Stimulated activated naive CD4-positive, alpha-beta T cell (primary cell): ENCODE measurements around the gene SLC12A8.

ENCODE experiments used
- DNase-seq, 6 experiments: peaks; one replicate each; lab custom pipeline; 2025; lab: John Stamatoyannopoulos, UW

SLC12A8 gene, protein sequence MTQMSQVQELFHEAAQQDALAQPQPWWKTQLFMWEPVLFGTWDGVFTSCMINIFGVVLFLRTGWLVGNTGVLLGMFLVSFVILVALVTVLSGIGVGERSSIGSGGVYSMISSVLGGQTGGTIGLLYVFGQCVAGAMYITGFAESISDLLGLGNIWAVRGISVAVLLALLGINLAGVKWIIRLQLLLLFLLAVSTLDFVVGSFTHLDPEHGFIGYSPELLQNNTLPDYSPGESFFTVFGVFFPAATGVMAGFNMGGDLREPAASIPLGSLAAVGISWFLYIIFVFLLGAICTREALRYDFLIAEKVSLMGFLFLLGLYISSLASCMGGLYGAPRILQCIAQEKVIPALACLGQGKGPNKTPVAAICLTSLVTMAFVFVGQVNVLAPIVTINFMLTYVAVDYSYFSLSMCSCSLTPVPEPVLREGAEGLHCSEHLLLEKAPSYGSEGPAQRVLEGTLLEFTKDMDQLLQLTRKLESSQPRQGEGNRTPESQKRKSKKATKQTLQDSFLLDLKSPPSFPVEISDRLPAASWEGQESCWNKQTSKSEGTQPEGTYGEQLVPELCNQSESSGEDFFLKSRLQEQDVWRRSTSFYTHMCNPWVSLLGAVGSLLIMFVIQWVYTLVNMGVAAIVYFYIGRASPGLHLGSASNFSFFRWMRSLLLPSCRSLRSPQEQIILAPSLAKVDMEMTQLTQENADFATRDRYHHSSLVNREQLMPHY

DNA sequence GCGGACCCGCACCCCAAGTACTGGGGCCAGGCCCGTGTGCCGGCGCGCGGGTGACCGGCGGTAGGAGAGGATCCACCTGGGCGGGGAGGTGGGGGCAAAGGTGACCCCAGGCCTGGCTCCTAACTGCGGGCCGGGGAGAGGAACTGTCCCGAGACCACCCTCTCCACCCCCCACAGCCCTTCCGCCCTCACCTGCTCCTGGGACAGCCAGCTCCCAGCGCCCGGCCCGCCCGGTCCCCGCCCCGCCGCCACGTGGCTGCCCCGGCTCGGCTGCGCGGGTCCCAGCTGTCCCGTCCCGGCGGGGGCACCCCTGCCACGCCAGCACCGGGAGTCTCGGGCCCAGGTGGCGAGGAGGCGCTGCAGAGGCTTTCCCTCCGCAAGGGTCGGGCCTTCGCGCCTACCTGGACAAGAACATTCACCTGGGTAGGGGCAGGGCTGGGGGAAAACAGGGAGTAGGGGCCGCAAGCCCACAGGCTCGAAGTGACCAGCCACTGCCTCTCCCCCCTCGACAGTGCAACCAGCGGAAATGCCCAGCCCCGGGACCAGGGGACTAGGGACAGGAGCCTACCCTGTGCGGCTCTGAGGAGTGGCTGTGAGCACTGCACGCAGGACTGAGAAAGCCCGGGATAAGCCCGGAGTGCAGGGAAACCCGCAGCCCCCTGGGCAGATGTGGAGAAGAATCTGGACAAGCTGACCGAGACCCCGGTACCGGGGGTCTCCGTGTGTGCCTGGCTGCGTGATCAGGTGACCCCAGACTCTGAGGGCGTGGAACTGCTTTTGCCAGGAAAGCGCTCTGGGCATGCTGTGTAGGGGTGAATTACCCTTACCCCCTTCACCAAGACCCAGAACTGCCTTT lies at the start of gene SLC12A8:
Gene SLC12A8, minus strand, starts transcription at position 240 of the 855 bp plus-strand sequence. CDS start 1,399 bp downstream, outside the sequence.
- DNase-seq = peak in 1 of 6 experiments; percentile 21

DNA sequence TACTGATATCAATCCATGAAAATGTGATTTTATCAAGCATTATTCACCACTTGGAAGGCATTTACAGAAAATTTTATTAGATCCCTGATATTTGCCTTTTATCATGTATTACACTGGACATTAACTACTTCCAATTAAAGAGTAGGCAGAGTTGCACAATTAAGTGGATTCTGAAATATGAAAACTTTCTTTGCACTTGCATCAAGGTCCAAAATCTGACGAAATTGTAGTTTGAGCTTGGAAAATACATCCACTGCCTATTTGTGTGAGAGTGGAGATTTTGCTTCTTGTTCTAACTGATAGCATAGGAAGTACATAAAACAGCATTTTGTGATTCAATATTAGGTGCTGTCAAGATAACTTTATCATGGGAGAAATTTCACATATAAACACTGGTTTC lies 49.6 kb upstream of the SLC12A8 start:
- no peak for DNase-seq

DNA sequence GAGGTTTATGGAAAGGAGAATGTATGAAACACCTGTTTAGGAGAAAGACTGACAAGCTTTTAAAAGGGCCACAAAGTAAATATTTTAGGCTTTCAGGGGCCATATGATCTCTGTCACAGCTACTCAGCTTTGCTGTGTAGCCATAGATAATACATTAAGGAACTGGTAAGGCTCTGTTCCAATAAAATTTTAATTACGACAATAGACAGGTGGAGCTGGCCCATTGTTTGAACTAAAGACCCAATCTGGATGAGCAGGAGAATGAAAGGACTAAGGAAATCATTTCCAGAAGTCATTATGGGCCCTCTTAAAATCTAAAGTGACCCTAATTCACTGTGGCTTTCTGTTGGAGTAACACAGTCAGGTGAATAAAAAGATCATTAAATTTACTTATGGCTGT lies 48.5 kb upstream of the SLC12A8 start:
- DNase-seq = no peak

DNA sequence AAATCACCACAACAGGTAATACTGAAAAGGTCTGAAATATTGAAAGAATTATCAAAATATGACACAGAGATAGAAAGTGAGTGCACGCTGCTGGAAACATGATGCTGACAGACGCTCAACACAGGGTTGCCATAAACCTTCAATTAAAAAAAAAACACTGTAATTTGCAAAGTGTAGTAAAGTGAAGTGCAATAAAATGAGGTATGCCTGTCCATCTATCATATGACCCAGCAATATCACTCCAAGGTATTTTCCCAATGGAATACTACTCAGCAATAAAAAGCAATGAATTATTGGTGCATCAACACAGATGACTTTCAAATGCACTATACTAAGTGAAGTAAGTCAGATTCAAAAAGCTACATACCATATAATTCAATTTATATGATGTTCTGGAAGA lies 47.6 kb upstream of the SLC12A8 start:
- no peak for DNase-seq

DNA sequence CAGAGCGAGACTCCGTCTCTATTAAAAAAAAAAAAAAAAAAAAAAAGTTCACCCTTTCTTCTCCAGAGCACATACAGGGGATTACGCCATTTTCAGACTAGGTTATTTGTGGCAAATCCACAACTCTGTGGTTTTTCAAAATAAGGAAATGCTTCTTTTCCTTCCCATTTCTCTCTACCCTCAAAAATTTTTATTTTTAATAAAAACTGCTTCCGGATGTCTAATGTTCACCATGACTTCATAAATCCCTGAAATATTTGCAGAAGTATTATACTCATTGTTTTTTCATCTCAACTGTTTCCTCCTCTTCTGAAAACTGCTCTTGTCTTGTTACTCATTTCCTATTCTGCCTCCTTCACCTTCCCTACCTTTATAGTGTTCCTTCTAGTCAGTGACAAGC lies 45.0 kb upstream of the SLC12A8 start:
- no peak for DNase-seq

DNA sequence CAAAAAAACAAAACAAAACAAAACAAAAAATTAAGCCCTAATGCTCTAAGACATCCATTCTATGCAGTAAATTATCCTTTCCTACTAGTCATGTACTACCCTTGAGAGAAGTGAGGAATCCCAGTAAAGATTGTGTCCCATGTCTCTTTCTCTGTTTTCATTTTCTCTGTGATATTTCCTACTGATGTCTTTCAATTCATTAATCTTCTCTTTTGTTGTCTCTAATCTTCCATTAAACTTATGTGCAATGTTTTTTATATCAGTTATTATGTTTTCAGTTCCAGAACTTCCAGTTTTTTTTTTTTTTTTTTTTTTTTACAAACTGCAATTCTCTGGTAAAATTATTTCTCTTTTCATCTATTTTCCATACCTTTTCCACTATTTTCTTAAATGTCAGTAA lies 44.1 kb upstream of the SLC12A8 start:
- no peak for DNase-seq

DNA sequence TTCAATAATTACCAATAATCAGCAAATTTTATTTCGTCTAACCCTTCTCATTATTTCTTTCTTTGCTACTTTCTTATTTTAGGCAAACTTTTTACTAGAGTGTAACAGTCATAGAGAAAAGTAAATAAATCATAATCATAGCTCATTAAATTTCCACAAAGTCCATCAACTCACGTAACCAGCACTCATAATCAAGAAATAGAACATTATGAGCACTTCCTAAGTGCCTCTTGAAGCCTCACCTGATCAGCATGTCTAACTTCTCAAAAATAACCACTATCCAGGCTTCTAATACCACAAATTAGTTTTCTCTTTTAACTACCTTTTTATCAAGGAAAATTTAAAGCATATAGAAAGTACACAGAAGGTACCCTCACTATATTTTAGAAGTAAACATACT lies 38.4 kb upstream of the SLC12A8 start:
- no peak for DNase-seq

DNA sequence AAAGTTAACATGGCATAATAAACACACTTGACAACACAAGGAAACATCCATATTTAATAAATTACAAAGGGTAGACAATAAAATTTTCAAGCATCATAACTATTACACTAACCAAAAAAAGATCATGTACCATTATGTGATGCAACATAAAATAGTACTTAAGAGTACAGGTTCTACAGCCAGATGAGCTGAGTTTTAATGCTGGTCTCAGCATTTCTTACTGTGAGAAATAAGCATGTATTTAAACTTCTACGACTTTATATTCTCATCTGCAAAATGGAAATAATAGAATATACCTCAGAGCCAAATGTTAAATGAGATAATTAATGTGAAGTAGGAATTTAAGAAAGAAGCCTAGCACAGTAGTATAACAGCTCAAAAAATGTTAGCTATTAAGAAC lies 33.7 kb upstream of the SLC12A8 start:
- DNase-seq = no peak

DNA sequence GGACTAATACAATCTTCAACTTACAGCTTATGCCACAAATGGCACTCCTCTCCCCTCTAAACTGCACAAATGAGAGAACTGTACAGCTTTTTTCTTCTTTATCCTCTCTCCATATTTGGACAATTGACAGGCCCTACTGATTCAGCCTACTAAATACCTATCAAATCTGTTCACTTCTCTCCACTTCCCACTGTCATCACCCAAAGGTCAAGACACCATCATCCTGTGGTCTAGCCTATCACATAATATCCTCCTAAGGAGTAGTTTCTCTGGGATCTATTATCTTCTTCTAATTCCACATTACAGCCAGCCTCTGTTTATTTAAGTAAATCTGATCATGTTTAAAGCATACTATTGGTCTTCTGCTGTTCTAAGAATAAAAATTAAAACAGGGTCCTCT lies 33.0 kb upstream of the SLC12A8 start:
- DNase-seq = no peak

DNA sequence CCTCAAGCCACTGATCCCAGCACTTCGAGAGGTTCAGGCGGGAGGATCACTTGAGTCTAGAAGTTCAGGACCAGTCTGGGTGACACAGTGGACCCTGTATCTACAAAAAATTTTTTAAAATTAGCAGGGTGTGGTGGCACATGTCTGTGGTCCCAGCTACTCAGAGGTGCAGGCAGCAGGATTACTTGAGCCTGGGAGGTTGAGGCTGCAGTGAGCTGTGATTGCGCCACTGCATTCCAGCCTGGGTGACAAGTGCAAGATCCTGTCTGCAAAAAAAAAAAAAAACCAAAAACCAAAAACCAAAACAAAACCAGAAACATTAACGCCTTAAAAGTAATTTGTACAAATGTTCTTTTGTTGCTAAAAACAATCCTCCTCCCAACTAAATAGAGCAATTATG lies 27.9 kb upstream of the SLC12A8 start:
- no peak for DNase-seq

DNA sequence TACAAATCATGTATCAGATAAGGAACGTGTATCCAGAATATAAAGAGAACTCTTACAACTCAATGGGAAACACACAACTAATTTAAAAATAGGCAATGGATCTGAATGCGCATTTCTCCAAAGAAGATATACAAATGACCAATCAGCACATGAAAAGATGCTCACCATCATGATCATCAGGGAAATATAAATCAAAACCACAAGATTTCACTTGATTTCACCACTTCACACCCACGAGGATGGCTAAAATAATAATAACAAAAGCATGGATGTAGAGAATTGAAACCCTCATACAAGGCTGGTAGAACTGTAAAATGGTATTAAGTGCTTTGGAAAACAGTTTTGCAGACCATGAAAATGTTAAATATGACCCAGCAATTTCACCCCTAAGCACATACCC lies 26.7 kb upstream of the SLC12A8 start:
- DNase-seq = no peak

DNA sequence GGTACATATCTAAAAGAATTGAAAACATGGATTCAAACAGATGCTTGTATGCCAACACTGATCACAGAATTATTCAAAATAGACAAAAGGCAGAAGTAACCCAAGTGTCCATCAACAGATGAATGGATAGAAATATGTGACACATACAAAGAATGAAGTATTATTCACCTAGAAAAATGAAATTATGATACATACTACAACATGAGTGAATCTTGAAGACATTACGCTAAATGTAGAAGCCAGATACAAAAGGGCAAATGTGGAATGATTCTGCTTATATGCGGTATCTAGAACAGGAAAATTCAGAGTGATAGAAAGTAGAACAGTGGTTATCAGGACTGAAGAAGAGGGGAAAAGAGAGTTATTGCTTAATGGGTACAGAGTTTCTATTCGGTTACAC lies 26.2 kb upstream of the SLC12A8 start:
- DNase-seq = no peak

DNA sequence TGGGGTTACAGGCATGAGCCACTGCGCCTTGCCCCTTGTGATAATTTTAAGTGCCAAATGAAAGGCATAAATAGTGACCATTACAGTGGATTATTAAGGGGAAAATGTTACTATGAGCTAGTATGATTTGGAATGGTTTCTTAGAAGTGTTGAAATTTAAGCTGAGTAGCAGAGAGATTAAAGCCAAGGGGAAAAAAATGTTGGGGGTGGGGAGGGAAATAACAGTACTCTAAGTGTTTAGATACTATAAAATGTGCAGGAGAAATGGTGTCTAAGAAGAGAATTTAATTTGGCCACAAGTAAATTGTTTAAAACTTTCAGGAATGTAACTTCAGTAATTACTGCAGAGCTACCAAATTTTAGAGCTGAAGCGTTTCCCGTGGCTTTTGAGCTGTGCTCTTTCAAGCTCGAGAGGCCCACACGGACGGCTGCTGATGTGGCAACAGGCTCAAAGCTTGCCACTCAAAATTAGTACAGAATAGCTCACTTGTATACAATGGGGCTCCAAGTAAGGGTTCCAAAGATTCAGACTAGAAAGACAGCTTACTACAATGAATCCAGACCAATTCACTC lies 23.9 kb upstream of the SLC12A8 start:
- DNase-seq = no peak

DNA sequence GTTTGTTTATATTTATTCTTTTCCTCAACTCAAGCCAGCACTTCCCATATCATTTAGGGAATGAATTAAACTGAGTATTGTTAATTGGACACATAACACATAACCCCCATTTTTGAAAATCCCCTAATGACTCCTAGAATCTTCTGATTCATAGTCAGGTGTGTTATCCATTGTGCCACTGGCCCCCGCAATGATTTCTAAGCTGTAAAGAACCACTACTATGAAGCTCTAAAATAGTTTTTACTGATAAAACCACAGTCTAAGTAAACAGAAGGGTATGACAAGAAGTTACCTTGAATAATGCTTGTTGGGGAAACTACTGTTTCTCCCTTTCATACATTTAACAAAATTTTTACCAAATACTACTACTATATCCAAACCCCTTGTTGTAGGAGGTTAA lies 22.3 kb upstream of the SLC12A8 start:
- DNase-seq = no peak

DNA sequence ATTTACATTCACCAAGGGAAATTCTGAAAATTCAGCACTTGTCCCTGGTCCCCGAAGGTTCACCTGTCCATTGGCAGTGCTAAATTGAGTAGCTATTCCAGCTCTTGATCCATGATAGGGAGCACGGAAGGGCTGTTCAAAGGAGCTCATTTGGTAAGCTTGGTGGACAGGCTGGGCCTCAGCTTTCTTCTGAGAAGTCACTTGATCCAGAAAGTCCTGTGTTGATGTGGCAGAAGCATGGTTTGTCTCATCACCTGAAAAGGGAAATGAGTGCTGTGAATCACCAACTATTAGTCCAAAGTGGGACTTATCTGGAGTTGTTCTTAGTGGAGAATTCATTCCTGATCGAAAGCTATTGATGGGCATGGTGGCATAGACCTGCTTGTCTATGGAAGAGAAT lies 19.9 kb upstream of the SLC12A8 start:
- DNase-seq = no peak

DNA sequence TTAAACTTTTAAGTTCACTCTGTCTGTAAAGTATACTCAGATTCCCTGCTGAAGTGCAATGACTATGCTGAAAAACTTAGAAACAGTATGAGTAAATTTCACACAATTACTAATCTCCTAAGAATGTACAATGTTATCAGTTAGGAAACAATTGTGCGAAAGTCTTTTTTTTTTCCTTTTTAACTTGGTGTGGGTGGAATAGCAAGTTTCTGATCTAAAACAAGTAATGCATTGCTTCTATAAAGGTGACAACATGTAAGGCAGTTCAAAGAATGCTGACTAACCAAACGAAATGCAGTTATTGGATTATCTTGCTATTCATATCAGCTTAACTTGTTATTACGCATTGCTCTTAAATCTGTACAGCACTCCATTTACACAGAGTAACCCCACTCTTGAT lies 19.3 kb upstream of the SLC12A8 start:
- DNase-seq = no peak

DNA sequence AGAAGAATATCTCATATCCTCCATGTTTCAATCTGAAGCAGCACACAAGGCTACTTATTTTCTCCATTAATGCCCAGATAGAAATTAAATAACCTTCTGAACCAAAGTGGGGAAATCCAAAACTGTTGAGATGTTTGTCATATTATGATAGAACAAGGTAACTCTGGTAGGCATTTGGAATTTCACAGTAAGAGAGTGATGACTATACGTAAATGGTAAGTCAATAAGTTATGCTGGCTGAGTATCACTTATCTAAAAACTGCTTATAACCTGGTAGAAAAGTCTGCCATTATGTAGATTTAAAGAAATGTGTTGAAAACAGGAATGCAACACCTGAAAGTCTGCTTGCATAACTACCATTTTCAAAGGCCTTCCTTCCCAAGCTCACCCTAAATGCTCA lies 17.2 kb upstream of the SLC12A8 start:
- DNase-seq = no peak

DNA sequence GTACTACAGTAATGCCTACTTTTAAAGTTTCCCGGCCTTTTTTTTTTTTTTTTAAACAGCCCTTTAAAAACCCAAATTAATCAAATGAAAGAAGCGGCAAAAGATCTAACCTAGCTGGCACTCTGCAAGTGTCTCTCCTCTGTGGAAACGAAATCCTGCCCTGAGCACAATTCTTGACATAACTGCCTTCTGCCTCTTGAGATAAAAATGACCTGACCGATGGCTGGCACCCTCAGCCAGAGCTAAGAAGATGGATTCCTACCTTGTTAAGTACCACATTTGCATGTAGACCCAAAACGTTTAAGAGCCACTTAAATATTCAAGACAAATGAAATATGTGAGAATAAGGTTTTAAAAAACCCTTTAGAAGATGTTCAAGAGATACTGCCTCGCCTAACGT lies 16.6 kb upstream of the SLC12A8 start:
- DNase-seq = no peak

DNA sequence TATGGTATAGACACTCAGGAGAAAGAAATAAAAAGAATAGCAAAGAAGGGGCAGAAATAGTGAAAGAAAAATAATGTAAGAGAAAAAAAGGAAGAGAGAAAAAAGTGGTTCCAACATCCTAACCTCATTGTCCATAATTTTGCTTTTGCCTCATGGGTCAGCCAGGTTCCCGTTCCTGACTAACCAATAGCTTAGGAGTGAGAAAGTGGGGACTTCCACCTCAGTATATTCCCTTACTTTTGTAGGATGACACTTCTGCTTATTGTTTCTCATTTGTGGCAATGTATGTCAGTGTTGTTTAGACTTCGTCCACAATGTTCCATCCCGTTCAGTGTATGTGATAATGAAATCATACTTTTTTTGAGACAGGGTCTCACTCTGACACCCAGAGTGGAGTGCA lies 9.3 kb upstream of the SLC12A8 start:
- no peak for DNase-seq

DNA sequence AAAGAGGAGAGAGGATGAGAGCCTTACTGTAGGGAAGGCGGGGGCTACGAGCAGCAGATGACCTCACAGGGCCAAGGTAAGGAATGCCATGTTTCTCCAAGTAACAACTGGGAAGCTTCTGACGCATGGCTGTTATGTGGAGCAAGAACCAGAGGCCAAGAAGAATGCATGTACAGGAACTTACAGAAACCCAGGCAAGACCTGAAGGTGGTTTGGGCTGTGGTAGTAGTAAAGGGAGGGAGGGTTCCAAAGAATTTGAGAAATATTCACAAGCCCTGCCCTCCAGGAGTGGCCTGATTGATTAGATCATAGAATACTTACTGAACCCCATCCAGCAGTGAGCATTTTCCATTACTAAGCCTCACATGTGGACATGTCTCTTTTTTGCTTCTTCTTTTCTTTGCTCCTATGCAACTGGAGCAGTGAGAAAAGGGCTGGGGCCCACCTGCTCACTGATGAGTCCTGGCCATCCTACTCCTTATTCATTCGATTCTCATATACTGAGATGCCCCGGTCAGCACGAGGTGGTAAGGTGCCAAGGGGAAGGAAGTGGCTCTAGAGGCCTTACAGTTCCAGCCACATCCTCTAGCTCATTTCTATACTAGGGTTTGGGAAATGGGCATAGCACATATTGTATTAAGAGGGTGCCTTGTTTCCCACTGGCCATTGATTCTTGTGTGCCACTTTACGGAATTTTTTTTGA lies 8.3 kb upstream of the SLC12A8 start:
- DNase-seq = no peak

DNA sequence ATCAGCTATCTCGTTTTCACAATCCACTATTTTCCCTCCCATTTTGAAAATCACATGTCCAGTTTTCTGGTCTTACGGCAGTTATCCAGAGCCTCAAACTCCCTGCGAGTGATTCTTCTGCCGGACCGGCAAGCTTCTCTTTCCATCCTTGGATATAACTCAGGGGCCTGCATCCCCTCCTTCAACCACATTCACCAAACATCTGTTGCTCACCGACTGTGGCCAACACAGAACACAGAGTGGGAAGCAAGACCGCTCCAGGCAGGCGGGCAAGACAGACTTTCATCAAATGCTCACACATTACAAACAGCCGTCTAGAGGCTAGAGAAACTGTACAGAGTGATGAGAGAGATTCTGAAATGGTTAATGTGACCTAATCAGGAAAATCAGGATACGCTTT lies 7.6 kb upstream of the SLC12A8 start:
- no peak for DNase-seq

DNA sequence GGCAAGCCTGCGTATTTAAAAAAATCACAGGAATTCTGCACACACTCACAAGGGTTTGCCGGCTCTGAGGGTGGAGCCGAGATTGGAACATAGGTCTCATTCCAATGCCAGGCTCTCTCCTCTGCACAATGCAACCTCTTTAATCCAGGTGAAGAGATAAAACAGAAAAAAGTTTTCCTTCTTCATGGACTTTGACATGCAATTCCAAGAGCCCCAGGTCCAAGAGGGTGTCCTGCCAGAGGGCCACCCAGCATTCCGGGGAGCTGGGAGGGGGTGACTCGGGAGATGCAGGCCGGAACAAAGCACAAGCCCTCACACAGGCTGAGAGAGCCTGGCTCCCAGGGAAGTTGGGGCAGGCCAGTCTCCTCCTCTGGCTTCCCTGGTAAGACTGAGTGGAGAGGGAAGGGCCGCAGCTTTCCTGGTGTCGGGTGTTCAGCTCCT lies 6.7 kb upstream of the SLC12A8 start:
- no peak for DNase-seq
